Effector CD8-positive, alpha-beta T cell (primary cell): Measurements from ENCODE around the gene CBFA2T3.
A peak's percentile ranks its signal among the peaks of the same experiment; 100 is the strongest.

Experiments
- DNase-seq: peaks from one replicate; lab custom pipeline; 2025; lab: John Stamatoyannopoulos, UW

The CBFA2T3 gene

DNA sequence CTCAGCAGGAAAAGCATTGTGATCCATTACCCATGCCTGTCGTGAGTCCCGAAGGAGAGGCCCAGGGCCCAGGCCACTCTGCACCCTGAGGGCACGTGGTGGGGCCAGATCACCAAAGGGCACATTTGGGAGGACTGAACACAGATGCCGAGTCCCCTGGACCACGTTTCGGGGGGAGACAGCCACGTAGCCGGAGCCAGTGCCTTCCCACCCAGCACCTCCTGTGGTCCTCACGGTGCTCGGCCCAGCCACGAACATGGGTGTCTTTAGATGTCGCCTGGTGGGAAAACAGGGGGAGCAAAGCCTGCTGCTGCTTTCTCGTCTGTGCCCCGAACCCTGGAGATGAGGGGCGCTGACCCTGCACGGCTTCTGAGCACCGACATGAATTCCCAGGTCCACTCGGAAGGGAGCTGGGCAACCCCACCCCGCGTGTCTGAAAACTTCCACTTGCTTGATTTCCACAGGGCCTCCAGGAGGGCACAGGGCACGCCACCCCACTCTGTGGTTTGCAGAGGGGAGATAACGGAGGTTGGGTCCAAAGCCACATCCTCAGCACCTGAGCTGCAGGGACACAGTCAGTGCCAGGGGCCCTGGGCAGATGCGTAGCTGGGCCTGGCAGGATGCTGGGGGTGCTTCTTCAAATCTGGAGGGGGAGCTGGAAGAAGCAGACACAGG lies 14.4 kb downstream of the CBFA2T3 start:
- no peak for DNase-seq

DNA sequence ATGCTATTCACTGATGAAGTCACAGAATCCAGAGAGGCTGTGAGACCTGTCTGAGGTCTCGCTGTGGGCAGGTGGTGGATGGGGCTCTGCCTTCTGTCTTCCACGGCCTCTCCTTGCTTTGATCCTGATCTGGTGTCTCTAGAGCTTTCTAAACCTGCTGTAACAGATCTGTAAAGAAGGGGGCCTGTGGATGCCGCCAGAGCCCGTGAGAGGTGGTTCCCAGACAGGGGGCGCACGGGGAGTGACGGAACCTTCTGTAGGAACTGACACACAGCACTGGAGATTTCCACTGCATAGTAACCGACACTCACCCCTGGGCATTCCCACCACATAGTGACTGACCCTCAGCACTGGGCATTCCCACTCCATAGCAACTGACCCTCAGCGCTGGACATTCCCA lies 16.0 kb downstream of the CBFA2T3 start:
- DNase-seq, result no peak

DNA sequence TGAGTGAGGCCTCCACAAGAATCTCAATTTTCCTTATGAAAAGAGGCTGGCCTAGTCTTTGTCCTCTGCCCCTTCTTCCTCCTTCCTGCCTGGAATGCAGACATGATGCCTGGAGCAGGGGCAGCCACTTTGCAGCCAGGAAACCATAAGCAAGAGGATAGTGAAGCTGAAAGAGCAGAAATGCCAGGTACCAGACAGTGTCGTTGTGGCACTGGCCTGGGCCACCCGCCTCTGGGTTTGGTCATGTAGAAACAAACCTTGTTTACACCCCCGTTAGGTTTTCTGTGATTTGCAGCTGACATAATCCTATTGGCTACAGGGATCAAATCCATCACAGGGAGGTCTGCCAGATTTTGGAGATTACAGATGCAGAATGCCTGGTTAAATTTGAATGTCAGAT lies 16.5 kb downstream of the CBFA2T3 start:
- DNase-seq, result no peak

DNA sequence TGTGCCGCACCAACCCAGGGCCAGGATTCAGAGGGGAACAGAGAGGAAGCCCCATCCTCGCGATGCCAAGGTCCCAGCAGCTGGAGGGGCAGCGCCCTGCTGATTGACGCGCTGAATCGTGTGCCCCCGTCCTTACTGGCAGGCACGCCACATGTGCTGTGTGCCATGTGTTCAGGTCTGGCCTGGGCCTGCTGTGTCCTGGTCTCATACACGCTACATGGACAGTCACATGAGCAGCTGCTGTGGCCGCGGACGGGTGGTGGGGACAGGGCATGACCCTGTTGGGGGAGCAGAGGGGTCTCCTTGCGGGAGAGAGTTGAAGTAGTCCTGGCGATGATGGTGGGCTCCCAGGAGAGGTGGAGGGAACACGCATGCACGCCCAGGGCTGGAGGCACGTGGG lies 18.0 kb downstream of the CBFA2T3 start:
- DNase-seq, result no peak

DNA sequence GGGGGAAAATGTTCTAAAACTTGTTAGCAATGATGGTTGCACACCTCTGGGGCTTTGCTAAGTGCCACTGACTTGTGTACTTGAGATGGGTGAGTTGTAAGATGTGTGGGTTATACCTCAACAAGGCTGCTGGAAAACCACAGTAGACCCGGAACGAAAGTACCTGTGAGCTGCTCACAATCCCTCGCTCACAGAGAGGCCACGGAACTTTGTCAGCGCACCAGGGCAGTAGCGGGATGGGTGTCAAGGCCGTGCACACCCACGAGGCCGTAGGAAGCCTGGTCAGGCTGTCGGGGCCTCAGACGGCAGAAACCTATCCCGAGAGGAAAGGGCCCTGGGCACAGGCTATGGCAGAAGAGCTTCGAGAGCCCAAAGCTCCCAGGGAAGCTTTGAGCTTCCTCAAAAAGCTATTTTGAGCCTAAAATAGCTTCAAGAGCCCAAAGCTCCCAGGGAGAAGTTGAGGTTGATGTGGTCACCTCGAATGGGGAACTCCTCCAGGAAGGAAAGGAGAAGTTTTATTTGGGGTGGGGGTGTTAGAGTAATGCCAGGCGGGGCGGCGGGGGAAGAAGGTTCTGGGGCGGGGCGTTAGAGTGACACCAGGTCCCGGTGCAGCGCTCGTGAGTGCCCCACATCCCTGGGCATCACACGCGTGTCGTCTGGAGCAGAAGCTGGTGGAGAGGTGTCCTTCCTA lies 19.0 kb downstream of the CBFA2T3 start:
- no peak for DNase-seq

DNA sequence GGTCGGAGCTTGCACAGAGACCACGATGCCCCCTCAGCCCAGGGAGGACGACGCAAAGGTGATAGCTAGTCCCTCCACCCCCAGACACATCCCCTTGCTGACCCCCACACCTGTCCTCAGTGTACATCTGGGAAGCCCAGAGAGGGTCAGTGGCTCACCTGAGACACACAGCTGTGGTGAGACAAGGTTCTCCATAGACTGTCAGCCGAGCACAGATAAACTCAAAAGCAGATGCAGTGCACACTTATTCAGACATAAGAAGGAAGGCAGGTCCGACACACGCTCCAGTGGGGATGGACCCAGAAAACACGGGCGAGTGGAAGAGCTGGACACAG lies 19.6 kb downstream of the CBFA2T3 start:
- no peak for DNase-seq

DNA sequence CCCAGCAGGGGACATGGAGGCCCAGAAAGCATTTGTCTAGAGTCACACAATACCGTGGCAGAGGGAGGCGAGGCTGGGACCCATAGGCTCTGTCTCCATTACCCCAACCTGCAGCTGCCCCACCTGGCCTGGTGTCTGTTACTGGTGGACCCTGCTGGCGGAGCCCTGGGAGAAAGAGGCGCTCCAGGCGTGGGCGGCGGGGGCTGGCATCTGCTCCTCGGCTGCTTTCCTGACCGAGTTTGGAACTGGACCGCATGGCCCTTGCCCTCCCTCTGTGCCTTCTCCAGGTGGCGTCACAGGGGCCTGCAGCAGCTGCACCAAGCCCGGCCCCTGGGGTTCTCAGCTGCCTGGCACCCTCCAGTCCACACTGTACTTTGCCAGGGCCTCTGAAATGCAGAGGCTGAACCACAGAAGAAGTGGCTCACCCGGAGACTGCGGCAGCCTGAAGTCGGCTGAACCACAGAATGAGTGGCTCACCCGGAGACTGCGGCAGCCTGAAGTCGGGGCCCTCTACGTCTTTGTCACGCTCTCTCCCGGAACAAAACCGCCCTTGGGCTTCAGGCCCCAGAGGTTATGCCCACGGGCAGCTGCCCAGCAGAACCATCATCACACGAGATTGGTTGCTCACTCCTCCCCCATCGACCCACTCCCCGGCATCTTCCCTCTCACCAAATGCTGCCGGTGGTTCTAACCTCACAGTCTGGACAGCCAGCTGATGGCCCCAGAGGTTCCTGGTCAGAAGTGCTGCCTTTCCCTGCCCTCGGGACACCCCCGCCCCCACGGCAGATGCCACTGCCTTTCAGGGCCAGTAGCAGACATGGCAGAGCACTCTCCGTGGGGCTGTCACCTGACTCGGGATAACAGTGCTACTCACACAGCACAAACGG lies 20.2 kb downstream of the CBFA2T3 start:
- DNase-seq, result no peak

DNA sequence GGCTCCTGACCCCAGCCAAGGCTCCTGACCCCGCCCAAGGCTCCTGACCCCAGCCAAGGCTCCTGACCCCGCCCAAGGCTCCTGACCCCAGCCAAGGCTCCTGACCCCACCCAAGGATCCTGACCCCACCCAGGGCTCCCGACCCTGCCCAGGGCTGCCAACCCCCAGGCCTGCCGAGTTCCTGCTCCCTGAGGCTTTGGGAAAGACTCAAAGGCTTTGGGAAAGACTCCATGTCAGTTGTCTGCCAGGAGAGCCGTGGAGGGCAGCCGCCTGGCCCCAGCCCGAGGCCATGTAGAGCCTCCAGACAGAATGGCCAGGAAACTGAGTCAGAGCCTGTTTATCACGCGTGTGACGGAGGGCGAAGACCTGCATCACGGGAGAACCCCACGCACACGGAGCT lies 21.1 kb downstream of the CBFA2T3 start:
- DNase-seq, result no peak

DNA sequence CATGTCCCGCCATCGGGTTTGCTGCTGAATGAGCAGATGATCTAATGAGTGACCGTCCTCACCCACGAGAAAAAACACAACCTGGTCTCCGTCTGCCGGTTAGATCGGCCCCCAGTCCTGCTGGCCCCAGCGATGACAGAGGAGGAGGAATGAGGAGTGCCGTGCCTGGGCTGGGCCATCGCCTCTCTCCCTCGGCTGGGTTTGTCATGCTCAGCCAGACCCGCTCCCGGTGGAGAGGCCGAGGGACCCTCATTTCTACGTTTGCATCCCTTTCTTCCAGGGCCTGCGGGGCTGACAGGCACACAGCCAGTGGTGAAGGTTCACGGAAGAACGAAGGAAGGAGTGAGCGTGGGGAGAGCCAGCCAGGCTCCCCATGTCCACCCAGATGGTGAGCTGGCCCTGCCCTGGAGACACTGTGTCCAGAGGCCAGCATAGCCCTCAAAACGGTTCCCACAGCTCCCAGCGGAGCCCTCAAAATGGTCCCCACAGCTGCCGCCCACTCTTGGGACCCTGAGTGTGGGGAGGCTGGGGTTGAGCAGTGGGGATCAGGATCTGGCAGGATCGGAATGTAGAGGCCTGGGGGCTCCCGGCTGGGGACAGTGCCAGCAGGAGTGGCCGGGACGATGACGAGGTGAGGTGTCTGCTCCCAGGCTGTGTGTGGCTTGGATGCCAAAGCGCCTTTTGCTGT lies 23.9 kb downstream of the CBFA2T3 start:
- DNase-seq, result no peak

DNA sequence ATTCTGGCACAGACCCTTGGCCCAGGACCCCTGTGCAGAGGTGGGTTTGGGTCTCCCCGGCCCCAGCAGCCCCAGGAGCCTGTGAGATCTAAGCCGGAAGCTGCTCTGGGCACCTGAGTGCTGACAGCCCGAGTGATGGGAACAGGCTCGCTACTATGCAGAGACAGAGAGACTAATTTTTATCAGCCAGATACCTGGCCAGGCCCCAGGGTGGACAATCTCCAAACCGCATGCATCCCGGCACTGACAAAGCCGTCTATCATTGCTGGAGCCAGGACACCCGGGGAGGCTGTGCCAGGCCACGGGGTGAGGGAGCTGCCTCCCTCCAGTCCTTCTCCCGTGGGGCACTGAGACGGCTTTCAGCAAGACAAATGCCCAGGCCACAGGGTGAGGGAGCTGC lies 25.0 kb downstream of the CBFA2T3 start:
- DNase-seq, result no peak

DNA sequence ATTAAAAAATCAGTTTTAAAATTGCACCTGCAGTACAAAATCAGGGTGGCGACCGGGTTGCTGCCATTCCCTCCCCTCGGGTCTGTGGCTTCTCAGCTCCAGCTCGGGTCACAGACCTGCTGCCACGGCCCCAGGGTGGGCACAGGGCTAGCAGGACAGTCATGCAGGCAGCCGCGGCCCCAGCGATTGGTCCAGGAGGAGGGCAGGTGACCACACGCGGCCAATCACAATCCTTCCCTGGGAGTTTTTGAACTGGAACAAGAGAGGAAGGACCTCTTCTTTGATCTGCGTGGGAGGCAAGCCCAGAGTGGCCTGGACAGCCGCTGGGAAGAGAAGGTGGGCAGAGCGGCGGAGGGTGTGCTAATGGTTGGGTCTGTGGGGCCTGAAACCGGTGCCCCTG lies 25.5 kb downstream of the CBFA2T3 start:
- DNase-seq, result no peak

DNA sequence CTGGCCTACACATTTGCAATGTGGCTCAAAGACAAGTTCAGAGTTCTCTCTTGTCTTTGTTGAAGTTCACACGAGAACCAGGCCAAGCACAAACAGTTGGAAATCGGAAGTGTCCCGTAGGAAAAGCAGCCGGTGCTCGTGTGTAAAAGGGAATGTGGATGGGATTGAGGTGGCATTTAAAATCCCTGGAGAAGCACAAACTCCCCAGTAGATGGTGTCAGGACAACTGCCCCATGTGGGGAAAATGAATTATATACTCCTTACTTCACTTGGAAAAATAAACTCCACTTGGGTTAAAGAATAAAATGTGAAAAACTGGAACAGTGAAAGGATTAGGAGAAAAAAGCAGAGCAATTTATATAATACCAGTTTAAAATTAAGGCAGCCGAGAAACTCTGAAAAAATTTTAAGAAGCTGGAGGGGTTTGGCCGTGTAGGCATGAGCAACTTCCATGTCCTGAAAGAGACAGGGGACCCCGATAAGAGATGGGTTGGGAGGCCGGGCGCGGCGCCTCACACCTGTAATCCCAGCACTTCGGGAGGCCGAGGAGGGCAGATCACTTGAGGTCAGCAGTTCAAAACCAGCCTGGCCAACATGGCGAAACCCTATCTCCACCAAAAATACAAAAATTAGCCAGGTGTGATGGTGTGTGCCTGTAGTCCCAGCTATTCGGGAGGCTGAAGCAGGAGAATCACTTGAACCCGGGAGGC lies 28.1 kb downstream of the CBFA2T3 start:
- no peak for DNase-seq

DNA sequence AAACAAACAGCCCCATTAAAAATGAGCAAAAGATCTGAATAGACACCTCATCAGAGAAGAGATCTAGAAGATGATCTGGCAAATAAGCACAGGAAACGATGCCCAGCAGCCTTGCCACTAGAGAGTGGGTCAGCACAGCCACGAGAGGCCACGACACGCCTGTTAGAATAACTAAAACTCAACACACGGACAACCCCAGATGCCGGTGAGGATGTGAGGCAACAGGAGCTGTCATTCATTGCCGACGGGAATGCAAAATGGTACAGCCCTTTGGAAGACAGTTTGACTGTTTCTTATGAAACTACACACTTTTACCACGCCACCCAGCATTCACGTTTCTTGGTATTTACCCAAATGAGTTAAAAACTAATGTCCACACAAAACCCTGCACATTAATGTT lies 31.5 kb downstream of the CBFA2T3 start:
- no peak for DNase-seq

DNA sequence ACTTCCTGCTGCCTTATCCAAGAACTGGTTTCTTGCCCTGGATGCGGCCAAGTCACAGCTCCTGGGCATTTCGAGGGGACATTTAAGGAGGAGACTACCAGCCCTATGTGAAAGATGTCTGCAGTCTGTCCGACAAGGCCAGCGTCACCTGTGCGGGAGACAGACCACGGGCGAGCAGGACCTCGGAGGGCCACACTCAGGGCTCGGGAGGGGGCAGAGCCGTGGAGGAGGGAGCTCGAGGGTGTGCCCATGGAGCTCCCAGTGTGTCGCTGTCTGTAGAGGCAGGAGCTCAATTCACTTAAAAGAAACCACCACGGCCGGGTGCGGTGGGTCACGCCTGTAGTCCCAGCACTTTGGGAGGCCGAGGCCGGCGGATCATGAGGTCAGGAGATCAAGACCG lies 33.3 kb downstream of the CBFA2T3 start:
- DNase-seq, result no peak

DNA sequence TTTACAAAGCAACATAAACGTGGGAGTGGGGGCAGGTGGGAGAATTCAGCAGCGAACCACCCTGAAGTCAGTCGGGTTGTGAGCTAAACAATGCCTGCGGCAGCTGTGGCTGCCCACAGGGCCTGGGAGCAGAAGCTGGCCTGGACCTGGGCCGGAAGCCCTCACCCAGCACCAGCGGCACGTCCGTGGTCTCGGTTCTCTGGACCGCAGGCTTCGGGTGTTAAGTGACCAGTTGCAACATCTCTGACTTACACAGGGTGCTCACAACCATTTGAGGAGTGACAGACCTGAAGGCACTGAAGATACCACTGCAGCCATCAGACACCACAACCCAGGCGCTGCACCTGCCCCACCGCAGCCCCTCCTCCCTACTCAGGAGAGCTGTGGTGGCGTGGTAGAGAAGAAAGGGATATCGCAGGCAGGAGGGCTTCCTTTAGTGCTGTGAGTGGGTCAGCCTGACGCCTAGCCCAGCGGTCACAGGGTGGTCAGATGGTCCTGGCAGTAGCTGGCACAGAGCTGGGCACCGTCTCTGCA lies 33.8 kb downstream of the CBFA2T3 start:
- DNase-seq, result no peak

DNA sequence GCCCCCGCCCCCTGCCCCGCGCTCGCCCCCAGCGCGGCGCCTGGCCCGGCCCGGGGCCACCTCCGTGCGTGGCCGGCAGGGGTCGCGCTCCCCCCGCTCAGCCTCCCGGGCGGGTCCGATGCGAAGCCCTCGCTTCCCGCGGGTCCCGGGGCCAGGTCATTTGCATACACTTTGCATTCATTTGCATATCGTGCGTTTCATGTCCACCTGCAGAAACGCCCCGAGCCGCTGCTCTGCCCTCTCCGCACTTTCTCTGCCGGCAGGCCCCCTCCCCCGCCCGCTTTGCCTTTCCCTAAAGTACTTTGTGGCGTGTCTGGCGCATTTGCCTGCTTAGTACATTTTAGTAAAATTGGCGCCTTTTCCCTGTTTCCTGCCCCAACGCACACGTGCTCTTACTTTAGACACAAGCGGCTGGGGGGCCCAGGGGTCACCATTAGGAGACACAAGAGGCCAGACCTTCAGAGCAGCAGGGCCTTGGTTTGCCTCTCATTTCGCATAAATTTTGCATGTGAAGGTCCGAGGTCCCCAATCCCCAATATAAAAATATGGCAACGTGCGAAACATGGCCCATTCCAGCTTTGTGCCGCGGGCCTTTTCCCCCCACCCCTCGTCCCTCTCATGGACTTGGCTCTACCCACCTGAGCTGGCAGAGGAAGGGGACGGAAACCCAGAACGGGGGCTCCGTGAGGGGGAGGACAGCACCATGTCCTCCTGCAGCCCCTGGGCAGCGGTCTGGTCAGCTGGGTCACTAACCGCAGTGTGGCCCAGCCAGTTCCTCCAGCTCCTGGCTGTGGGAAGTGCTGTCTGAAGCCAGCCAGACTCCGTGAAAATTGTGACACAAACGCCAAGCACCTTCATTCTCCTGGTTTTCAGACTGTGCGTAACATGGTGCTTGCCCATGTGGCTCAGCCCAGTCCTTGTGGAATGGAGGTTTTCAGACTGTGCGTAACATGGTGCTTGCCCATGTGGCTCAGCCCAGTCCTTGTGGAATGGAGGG lies 34.8 kb downstream of the CBFA2T3 start:
- peak; percentile 39 for DNase-seq

DNA sequence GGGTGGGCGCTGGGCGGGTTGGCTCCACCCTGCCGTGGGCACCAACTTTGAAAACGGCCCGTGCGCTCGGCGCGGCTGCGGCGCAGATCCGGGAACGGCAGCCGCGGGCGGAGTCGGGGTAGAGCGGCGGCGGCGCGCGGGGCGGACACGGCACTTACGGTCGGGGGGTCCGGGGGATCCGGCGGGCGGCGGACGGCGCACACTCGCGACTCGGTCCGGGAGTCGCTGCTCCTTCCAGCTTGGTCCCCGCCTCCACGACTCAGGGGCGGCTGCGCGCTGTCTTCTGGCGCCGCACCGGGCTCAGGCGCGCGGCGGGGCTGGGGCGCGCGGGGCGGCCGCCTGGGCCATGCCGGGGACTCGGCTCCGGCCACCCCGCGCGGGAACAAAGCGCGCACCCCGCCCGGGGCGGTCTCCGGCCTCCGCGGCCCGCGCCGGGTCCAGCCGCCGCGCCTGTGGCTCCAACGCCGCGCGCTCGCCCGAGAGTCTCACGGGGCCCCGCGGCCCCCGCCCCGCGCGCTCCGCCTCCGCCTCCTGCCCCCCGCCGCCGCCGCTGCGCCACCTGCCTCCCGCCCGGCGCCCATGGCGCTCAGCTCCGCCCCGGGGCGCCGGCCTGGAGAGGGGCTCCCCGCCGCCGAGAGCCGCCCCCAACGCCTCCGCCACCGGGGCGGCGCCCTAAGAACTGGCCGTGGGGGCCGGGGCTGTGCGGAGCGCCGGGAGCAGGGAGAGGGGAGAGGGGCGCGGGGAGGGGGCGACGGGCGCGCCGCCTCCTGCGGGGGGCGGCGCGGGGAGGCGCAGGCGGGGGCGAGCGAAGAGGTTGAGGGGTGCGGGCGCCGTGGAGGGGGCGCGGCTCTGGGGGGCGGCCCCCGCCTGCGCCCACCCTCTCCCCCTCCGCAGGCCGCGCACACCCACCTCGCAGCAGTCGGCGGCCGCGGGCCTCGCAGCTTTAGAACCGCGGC lies 35.9 kb downstream of the CBFA2T3 start:
- DNase-seq, result no peak

DNA sequence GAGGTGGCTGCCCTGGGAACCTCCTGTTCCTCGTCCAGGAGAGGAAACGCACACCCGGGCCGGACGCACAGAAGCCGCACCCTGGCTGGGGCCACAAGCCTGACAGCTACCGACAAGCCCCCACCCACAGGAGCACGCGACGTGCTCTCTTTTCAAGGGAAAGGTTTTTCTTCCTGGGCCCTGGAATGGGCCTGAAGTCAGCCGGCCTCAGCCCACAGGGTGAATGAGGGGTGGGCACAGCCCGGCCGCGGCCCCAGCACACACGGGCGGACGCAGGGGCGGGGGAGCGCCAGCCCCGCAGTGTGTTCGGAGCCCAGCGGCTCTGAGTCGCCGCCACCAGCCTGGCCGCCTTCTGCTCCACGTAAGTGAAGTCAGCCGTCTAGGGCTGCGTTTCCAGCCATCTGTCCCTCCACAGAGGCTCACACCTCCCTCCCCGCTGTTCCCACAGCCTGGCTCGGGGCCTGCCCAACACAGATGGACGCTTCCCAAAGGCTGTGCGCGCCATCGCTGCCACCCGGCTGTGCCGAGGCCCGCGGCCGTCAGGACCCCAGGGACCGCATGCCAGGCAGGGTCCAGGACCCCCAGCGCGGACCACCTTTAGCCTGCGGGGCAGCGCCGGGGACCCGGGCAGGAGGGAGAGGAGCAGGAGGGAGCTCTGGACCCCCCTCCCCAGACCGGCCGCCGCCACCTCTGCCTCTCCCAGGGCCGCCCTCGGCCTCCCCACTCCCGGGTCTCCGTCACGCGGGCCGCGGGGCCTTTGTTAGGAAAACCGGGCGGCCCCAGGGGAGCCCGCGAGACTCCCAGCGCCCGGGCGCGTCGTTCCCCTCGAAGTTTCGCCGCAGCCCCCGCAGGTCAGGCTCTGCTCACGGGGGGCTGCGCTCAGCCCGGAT lies 36.8 kb downstream of the CBFA2T3 start:
- DNase-seq, result no peak
